BE2C (cell line): ENCODE data around the gene CDH3.
"Not testable (repeated sequence)": the region's sequence is repeated elsewhere in the genome, so short reads cannot be mapped to it uniquely, and the experiment has no call there.

Experiments
- DNase-seq: peaks from one replicate; pipeline ENCODE4 v3.0.0-alpha.2; 2020
- H3K27me3 ChIP-seq: fragments of 250-450 bp; sonication (Bioruptor Pico); 2 replicates; pipeline ENCODE4 v1.5.1; 2020; ENCODE audit warnings: mild to moderate bottlenecking
- H3K36me3 ChIP-seq: fragments of 250-450 bp; sonication (Bioruptor Pico); 2 replicates; pipeline ENCODE4 v1.5.1; 2020; ENCODE audit warnings: mild to moderate bottlenecking
- H3K4me1 ChIP-seq: fragments of 250-450 bp; sonication (Bioruptor Pico); 2 replicates; pipeline ENCODE4 v1.5.1; 2020
- H3K4me3 ChIP-seq: 2 replicates; pipeline ENCODE4 v1.5.1; 2011; ENCODE audit warnings: low read depth, low read length
- H3K9me3 ChIP-seq: fragments of 250-450 bp; sonication (Bioruptor Pico); 2 replicates; pipeline ENCODE4 v1.5.1; 2020
- CTCF ChIP-seq: IDR thresholded peaks from 2 replicates; pipeline ENCODE4 v1.5.1; 2012; ENCODE audit warnings: mild to moderate bottlenecking, low read depth, low read length

The CDH3 gene

GRCh38 chr16:68713361-68713760 lies 68.3 kb downstream of the CDH3 start:
- no peak overlapping the region for H3K4me3 ChIP-seq
- no peaks in the 10 kb centered on the region for H3K4me1 ChIP-seq
- no peak for DNase-seq
- no peaks in the 10 kb centered on the region; the same call in 1 of the 2 replicates for H3K9me3 ChIP-seq
- no peak for TF ChIP-seq CTCF
- H3K36me3 ChIP-seq = no peaks in the 10 kb centered on the region
- H3K27me3 ChIP-seq = peaks cover 3% of the 10 kb centered on the region; the same call in 1 of the 2 replicates

GRCh38 chr16:68715471-68715870 lies 70.4 kb downstream of the CDH3 start:
- Histone ChIP-seq H3K4me1 (no peaks in the 10 kb centered on the region), H3K4me3 (no peak overlapping the region), H3K36me3 (no peaks in the 10 kb centered on the region), H3K9me3 (no peaks in the 10 kb centered on the region; the same call in 1 of the 2 replicates), H3K27me3 (peaks cover 3% of the 10 kb centered on the region; the same call in 1 of the 2 replicates)
- DNase-seq = no peak
- TF ChIP-seq CTCF = no peak

DNA sequence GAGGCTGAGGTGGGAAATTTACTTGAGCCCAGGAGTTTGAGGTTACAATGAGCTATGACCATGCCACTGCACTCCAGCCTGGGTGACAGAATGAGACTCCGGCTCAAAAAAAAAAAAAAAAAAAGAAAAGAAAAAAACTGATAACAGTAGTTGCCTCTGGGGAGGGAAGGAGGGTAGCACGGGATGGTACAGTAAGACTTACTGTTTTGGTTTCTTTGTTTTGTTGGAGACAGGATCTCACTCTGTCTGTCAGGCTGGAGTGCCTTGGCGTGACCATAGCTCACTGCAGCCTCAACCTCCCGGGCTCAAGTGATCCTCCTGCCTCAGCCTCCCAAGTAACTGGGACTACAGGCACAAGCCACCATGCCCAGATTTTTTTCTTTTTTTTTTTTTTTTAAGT lies 71.4 kb downstream of the CDH3 start:
- H3K9me3 ChIP-seq, H3K36me3 ChIP-seq, H3K27me3 ChIP-seq, H3K4me3 ChIP-seq, DNase-seq, H3K4me1 ChIP-seq: not testable (repeated sequence)

DNA sequence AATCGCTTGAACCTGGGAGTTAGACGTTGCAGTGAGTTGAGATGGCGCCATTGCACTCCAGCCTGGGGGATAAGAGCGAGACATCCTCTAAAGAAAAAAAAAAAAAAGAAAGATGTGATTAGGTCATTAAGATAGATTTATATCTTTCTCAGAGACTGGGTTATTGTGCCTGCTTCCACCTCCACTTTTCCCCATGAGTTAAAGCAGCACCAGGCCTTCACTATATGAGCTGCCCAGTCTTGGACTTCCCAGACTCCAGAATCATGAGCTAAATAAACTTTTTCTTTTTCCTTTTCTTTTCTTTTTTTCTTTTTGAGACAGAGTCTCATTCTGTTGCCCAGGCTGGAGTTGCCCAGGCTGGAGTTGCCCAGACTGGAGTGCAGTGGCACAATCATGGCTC lies 72.6 kb downstream of the CDH3 start:
- no peak overlapping the region for H3K4me3 ChIP-seq
- TF ChIP-seq CTCF = no peak

GRCh38 chr16:68718590-68718989 lies 73.5 kb downstream of the CDH3 start:
- TF ChIP-seq CTCF = no peak
- DNase-seq = no peak
- Histone ChIP-seq H3K36me3 (no peaks in the 10 kb centered on the region), H3K4me1 (no peaks in the 10 kb centered on the region), H3K9me3 (no peaks in the 10 kb centered on the region; the same call in 1 of the 2 replicates), H3K27me3 (no peaks in the 10 kb centered on the region), H3K4me3 (no peak overlapping the region)

More for the DNA sequence above, 72.6 kb downstream of the CDH3 start:
- H3K9me3 ChIP-seq = no peaks in the 10 kb centered on the region; the same call in 1 of the 2 replicates
- H3K27me3 ChIP-seq = no peaks in the 10 kb centered on the region; the same call in 1 of the 2 replicates
- DNase-seq = no peak
- no peaks in the 10 kb centered on the region for H3K4me1 ChIP-seq
- no peaks in the 10 kb centered on the region for H3K36me3 ChIP-seq

DNA sequence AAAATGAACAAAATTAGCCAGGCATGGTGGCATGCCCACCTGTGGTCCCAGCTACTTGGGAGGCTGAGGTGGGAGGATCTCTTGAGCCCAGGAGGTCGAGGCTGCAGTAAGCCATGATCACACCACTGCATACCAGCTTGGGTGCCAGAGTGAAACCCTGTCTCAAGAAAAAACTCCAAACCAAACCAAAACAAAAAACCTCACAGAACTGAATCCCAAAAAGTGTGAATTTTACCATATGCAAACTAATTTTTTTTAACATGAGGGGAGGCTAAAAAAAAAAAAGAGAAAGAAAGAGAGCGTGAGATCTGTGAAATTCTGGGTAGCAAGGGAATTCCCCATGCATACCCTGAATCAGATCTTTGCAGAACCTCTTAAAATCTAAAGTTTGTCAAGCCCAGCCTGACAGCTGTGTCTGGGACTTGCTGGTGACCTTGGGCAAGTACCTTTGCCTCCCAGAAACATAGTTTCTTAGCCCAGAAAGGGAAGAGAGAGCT lies 74.9 kb downstream of the CDH3 start:
- H3K4me1 ChIP-seq = no peaks in the 10 kb centered on the region
- no peaks in the 10 kb centered on the region for H3K36me3 ChIP-seq
- H3K27me3 ChIP-seq = no peaks in the 10 kb centered on the region
- TF ChIP-seq CTCF = no peak
- H3K9me3 ChIP-seq = no peaks in the 10 kb centered on the region; the same call in 1 of the 2 replicates
- DNase-seq = no peak
- no peak overlapping the region for H3K4me3 ChIP-seq
